ENCODE results near the gene LYRM2. TPM values are rescaled to one million over a fixed set of nuclear protein-coding genes. Genes with fewer than 3 reads are reported as not detected.
A peak's percentile ranks its signal among the peaks of the same experiment; 100 is the strongest.

Gene LYRM2
- total and polyA plus RNA-seq, 2 of the 8 experiments (the other 6 are each of a cell fraction or from before 2014, with no cell fraction given), result 7.3 to 25.7 TPM

DNA sequence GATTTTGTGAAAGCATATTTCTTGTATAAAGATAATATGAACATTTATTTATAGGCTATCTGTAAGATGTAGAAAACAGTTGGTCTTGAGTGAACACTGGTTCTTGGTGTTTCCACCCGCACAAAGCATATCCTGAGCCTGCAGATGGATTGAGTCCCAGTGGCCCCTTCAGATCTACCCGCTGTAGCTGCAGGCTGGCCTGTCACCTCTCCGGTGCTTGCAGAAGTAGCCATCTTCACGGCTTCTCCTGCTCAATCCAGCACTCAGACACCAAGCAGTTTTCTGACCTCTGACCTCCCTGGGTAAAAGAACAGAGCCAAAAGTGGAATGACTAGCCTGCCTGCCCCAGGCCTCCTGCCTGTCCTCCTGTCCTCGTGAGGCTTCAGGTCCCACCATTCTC, 22.7 kb downstream of the LYRM2 start:
- Histone ChIP-seq H3K4ac (replicated peaks; ENCODE audit: insufficient read length, low read depth, low read length) (no peak overlapping the region), H2AFZ (ENCODE audit: low read length) (no peak overlapping the region), H2BK5ac (ENCODE audit: low read depth, low read length) (no peak overlapping the region), H3K23me2 (ENCODE audit: low read depth, low read length) (no peaks in the 10 kb centered on the region), H2AK5ac (ENCODE audit: low read depth, low read length) (no peak overlapping the region), H4K5ac (ENCODE audit: insufficient read length, low read depth, low read length) (no peak overlapping the region), H3K9me3 (ENCODE audit: insufficient read depth in 2 of 2, low read depth in 1 of 2, low read length in 1 of 2) (no peaks in the 10 kb centered on the region), H2BK120ac (replicated peaks; ENCODE audit: low read depth, low read length) (no peak overlapping the region), H3K23ac (ENCODE audit: insufficient read length) (no peak overlapping the region), H3K56ac (replicated peaks; ENCODE audit: insufficient read length, low read depth, low read length) (no peak overlapping the region), H3K4me3 (ENCODE audit: extremely low read depth in 1 of 4, insufficient read depth in 2 of 4, low read depth in 3 of 4, low read length in 4 of 4) (no peak overlapping the region), H2BK20ac (ENCODE audit: low read length) (no peak overlapping the region), H3K79me1 (ENCODE audit: low read depth, low read length) (no peaks in the 10 kb centered on the region; the same call in 1 of the 2 replicates), H2BK15ac (ENCODE audit: low read length) (no peak overlapping the region), H2BK12ac (ENCODE audit: low read depth, low read length) (no peak overlapping the region), H4K20me1 (replicated peaks in 1 of 2; ENCODE audit: control insufficient read depth in 1 of 2, insufficient read depth in 2 of 2, low read length in 2 of 2) (no peaks in the 10 kb centered on the region), H3K36me3 (ENCODE audit: control insufficient read depth in 2 of 4, insufficient read depth in 4 of 4, low read length in 3 of 4) (no peaks in the 10 kb centered on the region), H3K14ac (ENCODE audit: insufficient read length) (no peak overlapping the region), H4K91ac (replicated peaks; ENCODE audit: insufficient read length, low read length) (no peak overlapping the region), H3K79me2 (ENCODE audit: control insufficient read depth in 1 of 2, insufficient read depth in 2 of 2, low read length in 2 of 2) (no peaks in the 10 kb centered on the region), H3K4me2 (ENCODE audit: insufficient read depth in 1 of 2, low read depth in 2 of 2, low read length in 2 of 2) (no peak overlapping the region), H3K27me3 (replicated peaks in 1 of 4; ENCODE audit: control insufficient read depth in 3 of 4, extremely low read depth in 1 of 4, insufficient read depth in 3 of 4, low read length in 3 of 4) (no peaks in the 10 kb centered on the region), H3K4me1 (replicated peaks in 1 of 4; ENCODE audit: control insufficient read depth in 3 of 4, insufficient read depth in 4 of 4, low read length in 3 of 4) (no peaks in the 10 kb centered on the region), H3K27ac (ENCODE audit: low read depth, low read length) (no peak overlapping the region), H3K9ac (replicated peaks in 1 of 4; ENCODE audit: extremely low read depth in 1 of 4, low read depth in 3 of 4, low read length in 3 of 4) (no peak overlapping the region), H4K8ac (ENCODE audit: extremely low read depth, insufficient read depth, low read length) (no peak overlapping the region), H3K18ac (ENCODE audit: extremely low read depth, low read length) (no peak overlapping the region)
- TF ChIP-seq, protein P1, sequence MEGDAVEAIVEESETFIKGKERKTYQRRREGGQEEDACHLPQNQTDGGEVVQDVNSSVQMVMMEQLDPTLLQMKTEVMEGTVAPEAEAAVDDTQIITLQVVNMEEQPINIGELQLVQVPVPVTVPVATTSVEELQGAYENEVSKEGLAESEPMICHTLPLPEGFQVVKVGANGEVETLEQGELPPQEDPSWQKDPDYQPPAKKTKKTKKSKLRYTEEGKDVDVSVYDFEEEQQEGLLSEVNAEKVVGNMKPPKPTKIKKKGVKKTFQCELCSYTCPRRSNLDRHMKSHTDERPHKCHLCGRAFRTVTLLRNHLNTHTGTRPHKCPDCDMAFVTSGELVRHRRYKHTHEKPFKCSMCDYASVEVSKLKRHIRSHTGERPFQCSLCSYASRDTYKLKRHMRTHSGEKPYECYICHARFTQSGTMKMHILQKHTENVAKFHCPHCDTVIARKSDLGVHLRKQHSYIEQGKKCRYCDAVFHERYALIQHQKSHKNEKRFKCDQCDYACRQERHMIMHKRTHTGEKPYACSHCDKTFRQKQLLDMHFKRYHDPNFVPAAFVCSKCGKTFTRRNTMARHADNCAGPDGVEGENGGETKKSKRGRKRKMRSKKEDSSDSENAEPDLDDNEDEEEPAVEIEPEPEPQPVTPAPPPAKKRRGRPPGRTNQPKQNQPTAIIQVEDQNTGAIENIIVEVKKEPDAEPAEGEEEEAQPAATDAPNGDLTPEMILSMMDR (IDR thresholded peaks at IDR 0.05; ENCODE audit: control extremely low read depth in 1 of 3, insufficient read depth in 1 of 3, low read depth in 1 of 3, low read length in 3 of 3), result no peak
- TF ChIP-seq CHD1 (IDR thresholded peaks at IDR 0.05; ENCODE audit: low read depth, low read length) (no peak), POU5F1 (IDR thresholded peaks at IDR 0.05; ENCODE audit: low read depth, low read length) (no peak), HDAC6 (IDR thresholded peaks at IDR 0.05; ENCODE audit: low read depth, low read length) (no peak), CBX8 (IDR thresholded peaks at IDR 0.05; ENCODE audit: borderline replicate concordance, low read depth, low read length) (no peak), PHF8 (conservative IDR thresholded peaks at IDR 0.05; ENCODE audit: low read depth, low read length) (no peak)
- TF ChIP-seq, protein P2, sequence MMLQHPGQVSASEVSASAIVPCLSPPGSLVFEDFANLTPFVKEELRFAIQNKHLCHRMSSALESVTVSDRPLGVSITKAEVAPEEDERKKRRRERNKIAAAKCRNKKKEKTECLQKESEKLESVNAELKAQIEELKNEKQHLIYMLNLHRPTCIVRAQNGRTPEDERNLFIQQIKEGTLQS (IDR thresholded peaks at IDR 0.05; ENCODE audit: insufficient read depth, low read depth, low read length), result no peak
- TF ChIP-seq, protein P3, sequence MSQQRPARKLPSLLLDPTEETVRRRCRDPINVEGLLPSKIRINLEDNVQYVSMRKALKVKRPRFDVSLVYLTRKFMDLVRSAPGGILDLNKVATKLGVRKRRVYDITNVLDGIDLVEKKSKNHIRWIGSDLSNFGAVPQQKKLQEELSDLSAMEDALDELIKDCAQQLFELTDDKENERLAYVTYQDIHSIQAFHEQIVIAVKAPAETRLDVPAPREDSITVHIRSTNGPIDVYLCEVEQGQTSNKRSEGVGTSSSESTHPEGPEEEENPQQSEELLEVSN (IDR thresholded peaks at IDR 0.05), result no peak
- ChIA-PET POLR2A (ENCODE audit: partially characterized antibody) (no interaction called here), CTCF (ENCODE audit: partially characterized antibody) (interaction anchor here (0.8 to 11.0 kb wide), 4 partner anchors 20 to 243 kb away, joined by 3 to 183 read pairs (median 3); partner anchors contain the start of gene ANKRD6)
- peak in 1 of 2 experiments; percentile 35 for DNase-seq (ENCODE audit: low read depth in 1 of 2, low spot score in 2 of 2)
- 86% methylated on average over 5 of the region's 5 CpGs; no CpG with 5 or more reads in 1 of the 2 experiments for WGBS, 2 experiments (ENCODE audit: extremely low coverage in 1 of 2, insufficient coverage in 1 of 2, insufficient read length in 1 of 2, insufficient replicate concordance in 2 of 2, low coverage in 1 of 2, low lambda C conversion rate in 2 of 2, missing lambda C conversion rate in 1 of 2)
- FAIRE-seq, result no peak
